NCI-H2227 (cell line): ENCODE results near the gene SRD5A3.
"Not testable (repeated sequence)": the region's sequence is repeated elsewhere in the genome, so short reads cannot be mapped to it uniquely, and the experiment has no call there.

Experiments used
- DNase-seq: peaks from one replicate; lab custom pipeline; 2025; ENCODE audit not compliant: unreplicated experiment; lab: John Stamatoyannopoulos, UW

SRD5A3 gene

GRCh38 chr4:55345054-55345453 is 988 bp upstream of the SRD5A3 start:
- DNase-seq: no peak

- no peak for DNase-seq
Measured at GRCh38 chr4:55346851-55347255, 811 bp downstream of the SRD5A3 start.

- no peak for DNase-seq
Measured at GRCh38 chr4:55347610-55348228, 1.7 kb downstream of the SRD5A3 start.

GRCh38 chr4:55348466-55348865 is 2.4 kb downstream of the SRD5A3 start:
- no peak for DNase-seq

- not testable (repeated sequence) for DNase-seq
Measured at GRCh38 chr4:55350870-55351269, 4.8 kb downstream of the SRD5A3 start.

- no peak for DNase-seq
Measured at GRCh38 chr4:55351824-55352223, 5.8 kb downstream of the SRD5A3 start.

GRCh38 chr4:55352726-55353125 is 6.7 kb downstream of the SRD5A3 start:
- no peak for DNase-seq

- not testable (repeated sequence) for DNase-seq
Measured at GRCh38 chr4:55353228-55353747, 7.2 kb downstream of the SRD5A3 start.

GRCh38 chr4:55354648-55355047 is 8.6 kb downstream of the SRD5A3 start:
- DNase-seq: no peak

- DNase-seq: no peak
Measured at GRCh38 chr4:55355555-55355954, 9.5 kb downstream of the SRD5A3 start.

GRCh38 chr4:55356991-55357461 is 11.0 kb downstream of the SRD5A3 start:
- no peak for DNase-seq

GRCh38 chr4:55358246-55358645 is 12.2 kb downstream of the SRD5A3 start:
- no peak for DNase-seq

GRCh38 chr4:55358668-55359067 is 12.6 kb downstream of the SRD5A3 start:
- no peak for DNase-seq

- DNase-seq: no peak
Measured at GRCh38 chr4:55359397-55359916, 13.4 kb downstream of the SRD5A3 start.

- DNase-seq: not testable (repeated sequence)
Measured at GRCh38 chr4:55362938-55363337, 16.9 kb downstream of the SRD5A3 start.

- no peak for DNase-seq
Measured at GRCh38 chr4:55363691-55364351, 17.8 kb downstream of the SRD5A3 start.

- no peak for DNase-seq
Measured at GRCh38 chr4:55364691-55365344, 18.8 kb downstream of the SRD5A3 start.

GRCh38 chr4:55365345-55365728 is 19.3 kb downstream of the SRD5A3 start:
- DNase-seq: no peak

- no peak for DNase-seq
Measured at GRCh38 chr4:55366621-55367020, 20.6 kb downstream of the SRD5A3 start.

- DNase-seq: no peak
Measured at GRCh38 chr4:55367084-55367722, 21.2 kb downstream of the SRD5A3 start.

GRCh38 chr4:55369968-55370367 is 23.9 kb downstream of the SRD5A3 start:
- DNase-seq: no peak
